BE2C (cell line): ENCODE results near the gene ATP8A1.

Experiments used
- DNase-seq: peaks from one replicate; pipeline ENCODE4 v3.0.0-alpha.2; 2020
- H3K27me3 ChIP-seq: fragments of 250-450 bp; sonication (Bioruptor Pico); 2 replicates; pipeline ENCODE4 v1.5.1; 2020; ENCODE audit warnings: mild to moderate bottlenecking
- H3K36me3 ChIP-seq: fragments of 250-450 bp; sonication (Bioruptor Pico); 2 replicates; pipeline ENCODE4 v1.5.1; 2020; ENCODE audit warnings: mild to moderate bottlenecking
- H3K4me1 ChIP-seq: fragments of 250-450 bp; sonication (Bioruptor Pico); 2 replicates; pipeline ENCODE4 v1.5.1; 2020
- H3K4me3 ChIP-seq: 2 replicates; pipeline ENCODE4 v1.5.1; 2011; ENCODE audit warnings: low read depth, low read length
- H3K9me3 ChIP-seq: fragments of 250-450 bp; sonication (Bioruptor Pico); 2 replicates; pipeline ENCODE4 v1.5.1; 2020
- CTCF ChIP-seq: IDR thresholded peaks from 2 replicates; pipeline ENCODE4 v1.5.1; 2012; ENCODE audit warnings: mild to moderate bottlenecking, low read depth, low read length

ATP8A1 gene

GRCh38 chr4:42395595-42395994, 261.3 kb downstream of the ATP8A1 start:
- no peak overlapping the region for H3K4me3 ChIP-seq
- no peaks in the 10 kb centered on the region for H3K27me3 ChIP-seq
- no peaks in the 10 kb centered on the region for H3K9me3 ChIP-seq
- no peaks in the 10 kb centered on the region for H3K36me3 ChIP-seq
- no peak for DNase-seq
- no peak for TF ChIP-seq CTCF
- H3K4me1 ChIP-seq, result peaks cover 14% of the 10 kb centered on the region

- Histone ChIP-seq H3K9me3 (no peaks in the 10 kb centered on the region), H3K36me3 (no peaks in the 10 kb centered on the region), H3K4me1 (peaks cover 14% of the 10 kb centered on the region), H3K4me3 (no peak overlapping the region), H3K27me3 (no peaks in the 10 kb centered on the region)
- DNase-seq, result no peak
- no peak for TF ChIP-seq CTCF
Observed at GRCh38 chr4:42392436-42392835, 264.5 kb downstream of the ATP8A1 start.

GRCh38 chr4:42391981-42392380, 264.9 kb downstream of the ATP8A1 start:
- Histone ChIP-seq H3K36me3 (no peaks in the 10 kb centered on the region), H3K4me1 (peaks cover 14% of the 10 kb centered on the region), H3K4me3 (no peak overlapping the region), H3K27me3 (no peaks in the 10 kb centered on the region), H3K9me3 (no peaks in the 10 kb centered on the region)
- no peak for TF ChIP-seq CTCF
- peak; percentile 77 for DNase-seq

GRCh38 chr4:42391355-42391664, 265.6 kb downstream of the ATP8A1 start:
- H3K36me3 ChIP-seq, result no peaks in the 10 kb centered on the region
- no peak for DNase-seq
- peaks cover 14% of the 10 kb centered on the region for H3K4me1 ChIP-seq
- no peak for TF ChIP-seq CTCF
- no peak overlapping the region for H3K4me3 ChIP-seq
- H3K27me3 ChIP-seq, result no peaks in the 10 kb centered on the region
- H3K9me3 ChIP-seq, result no peaks in the 10 kb centered on the region

GRCh38 chr4:42390622-42391354, 266.1 kb downstream of the ATP8A1 start:
- H3K36me3 ChIP-seq, result no peaks in the 10 kb centered on the region
- DNase-seq, result no peak
- no peaks in the 10 kb centered on the region for H3K27me3 ChIP-seq
- no peak overlapping the region for H3K4me3 ChIP-seq
- peaks cover 14% of the 10 kb centered on the region for H3K4me1 ChIP-seq
- no peak for TF ChIP-seq CTCF
- no peaks in the 10 kb centered on the region for H3K9me3 ChIP-seq

GRCh38 chr4:42385516-42385915, 271.4 kb downstream of the ATP8A1 start:
- Histone ChIP-seq H3K9me3 (no peaks in the 10 kb centered on the region), H3K36me3 (no peaks in the 10 kb centered on the region; the same call in 1 of the 2 replicates), H3K27me3 (no peaks in the 10 kb centered on the region), H3K4me3 (no peak overlapping the region), H3K4me1 (peaks cover 6% of the 10 kb centered on the region; the same call in 1 of the 2 replicates)
- no peak for TF ChIP-seq CTCF
- DNase-seq, result no peak
